IPS-18c (cell line): Measurements from ENCODE around the gene TEX12.
"Not testable (repeated sequence)": the region's sequence is repeated elsewhere in the genome, so short reads cannot be mapped to it uniquely, and the experiment has no call there.

ENCODE experiments used
- H3K4me3 ChIP-seq: 2 replicates; pipeline ENCODE4 v1.7.0; 2013; ENCODE audit warnings: low read depth, mild to moderate bottlenecking, low read length, moderate library complexity; ENCODE audit not compliant: insufficient read depth
- H3K9me3 ChIP-seq: one replicate; pipeline ENCODE4 v1.6.1; 2013; ENCODE audit warnings: mild to moderate bottlenecking, low read length, moderate library complexity; ENCODE audit not compliant: control insufficient read depth, insufficient read depth

Gene TEX12

GRCh38 chr11:112195113-112195512 lies 27.9 kb downstream of the TEX12 start:
- not testable (repeated sequence) for H3K4me3 ChIP-seq, H3K9me3 ChIP-seq

GRCh38 chr11:112195951-112196351 lies 28.8 kb downstream of the TEX12 start:
- Histone ChIP-seq H3K4me3 (no peak overlapping the region), H3K9me3 (no peaks in the 10 kb centered on the region)

GRCh38 chr11:112196519-112197087 lies 29.4 kb downstream of the TEX12 start:
- no peak overlapping the region for H3K4me3 ChIP-seq
- no peaks in the 10 kb centered on the region for H3K9me3 ChIP-seq

GRCh38 chr11:112199101-112199500 lies 31.9 kb downstream of the TEX12 start:
- not testable (repeated sequence) for H3K9me3 ChIP-seq, H3K4me3 ChIP-seq

- Histone ChIP-seq H3K4me3 (no peak overlapping the region), H3K9me3 (no peaks in the 10 kb centered on the region)
These were observed 33.1 kb downstream of the TEX12 start for GRCh38 chr11:112200252-112200651.

- Histone ChIP-seq H3K4me3 (no peak overlapping the region), H3K9me3 (no peaks in the 10 kb centered on the region)
These were observed 38.9 kb downstream of the TEX12 start for GRCh38 chr11:112206071-112206470.

- Histone ChIP-seq H3K4me3 (no peak overlapping the region), H3K9me3 (no peaks in the 10 kb centered on the region)
These were observed 43.7 kb downstream of the TEX12 start for GRCh38 chr11:112210890-112211289.

- Histone ChIP-seq H3K4me3 (no peak overlapping the region), H3K9me3 (no peaks in the 10 kb centered on the region)
These were observed 44.4 kb downstream of the TEX12 start for GRCh38 chr11:112211536-112211935.

- Histone ChIP-seq H3K4me3 (no peak overlapping the region), H3K9me3 (no peaks in the 10 kb centered on the region)
These were observed 45.1 kb downstream of the TEX12 start for GRCh38 chr11:112212290-112212689.

GRCh38 chr11:112212710-112213109 lies 45.5 kb downstream of the TEX12 start:
- Histone ChIP-seq H3K4me3 (no peak overlapping the region), H3K9me3 (no peaks in the 10 kb centered on the region)

GRCh38 chr11:112213753-112214152 lies 46.6 kb downstream of the TEX12 start:
- H3K9me3 ChIP-seq, result no peaks in the 10 kb centered on the region
- no peak overlapping the region for H3K4me3 ChIP-seq

GRCh38 chr11:112215621-112216020 lies 48.4 kb downstream of the TEX12 start:
- no peak overlapping the region for H3K4me3 ChIP-seq

GRCh38 chr11:112216561-112217105 lies 49.5 kb downstream of the TEX12 start:
- Histone ChIP-seq H3K4me3 (no peak overlapping the region), H3K9me3 (no peaks in the 10 kb centered on the region)

More at GRCh38 chr11:112215621-112216020, 48.4 kb downstream of the TEX12 start:
- no peaks in the 10 kb centered on the region for H3K9me3 ChIP-seq

GRCh38 chr11:112219476-112220232 lies 52.5 kb downstream of the TEX12 start:
- no peaks in the 10 kb centered on the region for H3K9me3 ChIP-seq
- no peak overlapping the region for H3K4me3 ChIP-seq

- Histone ChIP-seq H3K4me3 (no peak overlapping the region), H3K9me3 (no peaks in the 10 kb centered on the region)
These were observed 54.2 kb downstream of the TEX12 start for GRCh38 chr11:112221274-112221835.
